ENCODE measurements around the gene GAGE12J.
A peak's percentile ranks its signal among the peaks of the same experiment; 100 is the strongest.
"Not testable (repeated sequence)": the region's sequence is repeated elsewhere in the genome, so short reads cannot be mapped to it uniquely, and the experiment has no call there.

Gene GAGE12J

DNA sequence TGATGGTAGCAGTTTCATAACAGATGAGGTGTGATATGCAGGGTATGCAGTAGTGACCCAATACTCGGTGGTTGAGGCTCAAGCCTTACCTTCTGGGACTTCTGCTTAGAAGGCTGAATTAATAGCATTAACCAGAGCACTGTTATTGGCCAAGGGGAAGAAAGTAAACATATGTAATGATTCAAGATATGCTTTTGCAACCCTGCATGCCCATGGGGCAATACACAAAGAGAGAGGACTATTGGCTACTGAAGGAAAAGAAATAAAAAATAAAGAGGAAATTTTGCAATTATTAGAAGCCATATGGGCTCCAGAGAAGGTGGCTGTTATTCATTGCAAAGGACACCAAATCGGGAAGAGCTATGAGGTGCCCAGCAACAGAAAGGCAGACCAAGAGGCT lies 9.7 kb upstream of the GAGE12J start:
- DNase-seq = no peak

DNA sequence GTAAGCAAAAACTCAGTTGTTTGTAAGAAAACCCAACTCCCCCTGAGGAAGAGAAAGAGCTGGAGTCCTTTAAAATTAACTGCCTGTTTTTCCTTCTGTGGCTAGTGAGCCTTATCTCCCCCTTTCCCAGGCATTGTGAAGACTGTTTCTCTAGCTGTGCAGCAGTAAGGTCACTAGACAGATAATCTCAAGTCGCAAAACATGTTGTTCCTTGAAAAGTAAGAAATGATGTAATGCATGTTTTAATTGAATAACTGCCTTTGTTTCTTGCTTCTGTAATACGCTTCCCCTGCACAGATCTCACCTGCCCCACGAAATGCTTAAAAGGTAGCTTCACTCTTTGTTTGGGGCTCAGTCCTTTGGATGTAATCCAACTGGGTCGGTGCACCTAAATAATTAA lies 5.8 kb upstream of the GAGE12J start:
- DNase-seq = no peak

DNA sequence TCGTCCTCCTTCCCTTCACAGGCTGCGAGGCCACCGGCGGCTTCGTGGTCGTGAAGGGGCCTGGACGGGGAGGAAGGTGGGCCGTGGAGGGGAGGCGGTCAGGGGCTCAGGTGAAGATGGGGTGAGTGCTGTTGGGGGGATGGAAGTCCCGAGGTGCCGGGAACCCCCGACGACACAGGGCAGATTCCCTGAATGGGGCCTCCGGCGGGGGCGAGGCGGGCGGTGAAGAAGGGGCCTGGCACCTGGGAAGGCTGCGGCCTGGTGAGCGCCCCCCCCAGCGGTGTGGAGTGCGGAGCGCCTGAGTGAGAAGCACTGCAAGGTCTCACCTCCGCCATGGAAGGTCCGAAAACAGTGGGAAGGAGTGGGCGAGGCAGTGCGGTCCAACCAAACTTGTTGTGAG lies 429 bp downstream of the GAGE12J start:
- DNase-seq = not testable (repeated sequence)

DNA sequence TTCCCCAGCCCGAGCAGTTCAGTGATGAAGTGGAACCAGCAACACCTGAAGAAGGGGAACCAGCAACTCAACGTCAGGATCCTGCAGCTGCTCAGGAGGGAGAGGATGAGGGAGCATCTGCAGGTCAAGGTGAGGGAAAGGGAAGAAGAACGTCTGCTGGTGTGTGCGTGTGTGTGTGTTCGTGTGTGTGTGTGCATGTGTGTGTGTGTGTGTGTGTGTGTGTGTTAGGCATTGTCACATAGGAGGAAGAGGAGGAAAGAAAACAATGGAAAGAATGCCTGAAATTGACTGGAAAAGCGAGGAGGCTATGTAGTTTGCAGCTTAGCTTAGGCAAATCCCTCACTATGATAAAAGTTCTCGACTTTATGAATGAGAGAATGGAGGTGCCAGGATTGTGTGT lies 1.9 kb downstream of the GAGE12J start:
- DNase-seq = not testable (repeated sequence)

DNA sequence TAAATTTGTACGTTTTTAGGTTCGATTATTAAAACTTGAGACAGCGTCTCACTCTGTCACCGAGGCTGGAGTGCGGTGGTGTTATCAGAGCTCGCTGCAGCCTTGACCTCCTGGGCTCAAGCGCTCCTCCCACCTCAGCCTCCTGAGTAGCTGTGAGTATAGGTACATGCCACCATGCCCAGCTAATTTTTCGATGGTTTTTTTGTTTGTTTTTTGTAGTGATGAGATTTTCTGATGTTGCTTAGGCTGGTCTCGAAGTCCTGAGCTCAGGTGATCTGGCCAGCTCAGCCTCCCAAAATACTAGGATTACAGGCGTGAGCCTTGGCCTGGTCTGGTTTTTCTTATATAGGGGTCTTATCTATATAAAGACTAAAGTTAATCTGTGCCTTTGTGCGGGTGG lies 8.6 kb downstream of the GAGE12J start:
- not testable (repeated sequence) for DNase-seq

DNA sequence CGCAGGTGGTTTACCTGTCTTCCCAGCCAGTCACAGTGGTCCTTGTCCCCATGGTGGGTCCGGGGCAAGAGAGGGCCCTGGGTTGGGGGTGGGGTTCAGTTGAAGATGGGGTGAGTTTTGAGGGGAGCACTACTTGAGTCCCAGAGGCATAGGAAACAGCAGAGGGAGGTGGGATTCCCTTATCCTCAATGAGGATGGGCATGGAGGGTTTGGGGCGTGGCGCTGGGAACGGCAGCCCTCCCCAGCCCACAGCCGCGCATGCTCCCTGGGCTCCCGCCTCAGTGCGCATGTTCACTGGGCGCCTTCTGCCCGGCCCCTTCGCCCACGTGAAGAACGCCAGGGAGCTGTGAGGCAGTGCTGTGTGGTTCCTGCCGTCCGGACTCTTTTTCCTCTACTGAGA lies 9.4 kb downstream of the GAGE12J start, which contains the start of gene GAGE13:
Gene GAGE13, plus strand, starts transcription at position 301 of the 400 bp plus-strand sequence. CDS start 1,156 bp downstream, outside the sequence.
- DNase-seq = not testable (repeated sequence)

DNA sequence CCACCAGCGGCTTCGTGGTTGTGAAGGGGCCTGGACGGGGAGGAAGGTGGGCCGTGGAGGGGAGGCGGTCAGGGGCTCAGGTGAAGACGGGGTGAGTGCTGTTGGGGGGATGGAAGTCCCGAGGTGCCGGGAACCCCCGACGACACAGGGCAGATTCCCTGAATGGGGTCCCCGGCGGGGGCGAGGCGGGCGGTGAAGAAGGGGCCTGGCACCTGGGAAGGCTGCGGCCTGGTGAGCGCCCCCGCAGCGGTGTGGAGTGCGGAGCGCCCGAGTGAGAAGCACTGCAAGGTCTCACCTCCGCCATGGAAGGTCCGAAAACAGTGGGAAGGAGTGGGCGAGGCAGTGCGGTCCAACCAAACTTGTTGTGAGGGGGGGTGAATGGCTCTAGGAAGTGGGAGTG lies 10.0 kb downstream of the GAGE12J start:
- DNase-seq = not testable (repeated sequence)

DNA sequence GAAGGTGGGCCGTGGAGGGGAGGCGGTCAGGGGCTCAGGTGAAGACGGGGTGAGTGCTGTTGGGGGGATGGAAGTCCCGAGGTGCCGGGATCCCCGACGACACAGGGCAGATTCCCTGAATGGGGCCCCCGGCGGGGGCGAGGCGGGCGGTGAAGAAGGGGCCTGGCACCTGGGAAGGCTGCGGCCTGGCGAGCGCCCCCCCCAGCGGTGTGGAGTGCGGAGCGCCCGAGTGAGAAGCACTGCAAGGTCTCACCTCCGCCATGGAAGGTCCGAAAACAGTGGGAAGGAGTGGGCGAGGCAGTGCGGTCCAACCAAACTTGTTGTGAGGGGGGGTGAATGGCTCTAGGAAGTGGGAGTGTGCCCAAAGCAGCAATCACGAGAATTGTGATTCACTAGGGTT lies 19.6 kb downstream of the GAGE12J start:
- not testable (repeated sequence) for DNase-seq

DNA sequence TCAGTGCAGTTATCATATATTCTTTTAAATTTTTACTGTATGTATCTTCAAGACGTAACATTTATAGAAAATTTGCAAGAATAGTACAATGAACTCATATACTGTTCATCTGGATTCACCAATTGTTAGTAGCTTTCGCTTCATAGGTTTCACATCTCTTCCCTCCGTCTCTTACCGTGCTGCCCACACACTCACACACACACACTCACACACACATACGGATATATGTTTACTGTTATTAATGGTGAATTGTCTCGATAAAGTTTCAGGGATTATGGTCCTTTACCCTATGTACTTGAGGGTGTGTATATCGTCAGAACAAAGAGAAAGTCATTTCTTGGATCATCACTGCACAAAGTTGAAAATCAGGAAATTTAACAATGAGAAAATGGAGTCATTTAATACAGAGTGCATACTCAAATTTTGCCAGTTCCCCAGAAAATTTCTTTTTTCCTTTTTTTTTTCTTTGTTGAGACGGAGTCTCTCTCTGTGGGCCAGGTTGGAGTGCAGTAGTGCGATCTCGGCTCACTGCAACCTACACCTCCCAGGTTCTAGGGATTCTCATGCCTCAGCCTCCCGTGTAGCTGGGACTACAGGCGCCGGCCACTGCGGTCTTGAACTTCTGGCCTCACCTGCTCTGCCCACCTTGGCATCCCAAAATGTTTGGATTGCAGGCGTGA lies 22.8 kb downstream of the GAGE12J start:
- DNase-seq = not testable (repeated sequence)

DNA sequence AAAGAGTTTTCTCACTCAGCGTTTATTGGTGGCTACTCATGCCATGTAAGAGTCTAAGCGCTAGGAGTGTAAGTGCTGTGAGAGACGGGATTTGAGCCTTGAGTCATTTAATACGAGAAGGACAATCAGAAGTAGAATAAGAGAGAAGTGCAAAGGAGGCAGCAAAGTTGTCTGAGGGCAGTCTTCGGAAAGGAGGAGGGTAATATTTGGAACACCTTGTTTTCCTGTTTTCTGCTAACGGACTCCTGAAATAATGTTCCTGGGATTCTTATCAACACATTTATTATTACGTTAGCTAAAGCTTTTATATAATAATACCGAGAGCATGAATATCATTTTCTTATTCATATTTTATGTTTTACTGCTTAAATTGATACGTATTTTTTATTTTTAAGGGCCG lies 23.6 kb downstream of the GAGE12J start:
- not testable (repeated sequence) for DNase-seq

DNA sequence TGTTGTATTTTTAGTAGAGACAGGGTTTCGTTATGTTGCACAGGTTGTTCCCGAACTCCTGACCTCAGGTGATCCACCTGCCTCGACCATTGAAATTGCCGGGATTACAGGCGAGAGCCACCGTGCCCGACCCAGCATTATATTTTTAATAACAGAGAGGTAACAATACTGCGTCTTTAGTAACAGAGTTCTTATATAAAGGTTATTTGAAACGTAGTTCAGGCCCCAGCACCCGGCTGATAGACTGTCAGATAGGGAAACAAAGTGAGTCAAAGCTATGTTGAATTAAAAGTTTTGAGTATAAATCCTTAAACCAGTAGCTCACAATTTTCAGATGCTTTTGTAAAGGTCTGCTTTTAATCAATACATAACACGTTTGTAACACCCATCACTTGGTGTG lies 24.3 kb downstream of the GAGE12J start:
- DNase-seq = peak; percentile 30

Measured in activated CD4-positive, alpha-beta T cell treated with anti-CD3 and anti-CD28 coated beads, Interleukin-2, Interleukin-6, amounts not matched to agents 100 ng/mL and 50 ng/mL, durations not matched to agents 16 hours and 8 hours (primary cell).